OCI-LY3 (cell line): Measurements from ENCODE around the gene USP31.

ENCODE experiments used
- H2AFZ ChIP-seq: fragments of 200-600, 300-600 bp; shearing (Covaris generic); 2 replicates; pipeline ENCODE4 v1.6.0; 2014; ENCODE audit warnings: antibody characterized with exemption, low read depth, low read length
- H3K27ac ChIP-seq: fragments of 200-600, 300-600 bp; sonication (generic); 2 replicates; pipeline ENCODE4 v1.5.1; 2014; ENCODE audit warnings: mild to moderate bottlenecking, low read length, moderate library complexity, mixed read lengths
- H3K27me3 ChIP-seq: fragments of 200-600, 300-600 bp; sonication (generic); 2 replicates; pipeline ENCODE4 v1.6.1; 2014; ENCODE audit warnings: low read depth, low read length, mixed read lengths
- H3K36me3 ChIP-seq: fragments of 200-600, 300-600 bp; sonication (generic); replicated peaks from 2 replicates; pipeline ENCODE3; 2014; ENCODE audit warnings: low read depth, low read length, mixed read lengths
- H3K4me1 ChIP-seq: fragments of 300-600, 200-600 bp; sonication (generic); 2 replicates; pipeline ENCODE4 v1.6.1; 2014; ENCODE audit warnings: low read length, mixed read lengths
- H3K4me2 ChIP-seq: fragments of 200-600, 300-600 bp; sonication (generic); 2 replicates; pipeline ENCODE4 v1.6.1; 2014; ENCODE audit warnings: low read length, mixed read lengths
- H3K4me3 ChIP-seq: fragments of 300-600, 200-600 bp; sonication (generic); 2 replicates; pipeline ENCODE4 v1.5.1; 2014; ENCODE audit warnings: antibody characterized with exemption, mild to moderate bottlenecking, low read length, moderate library complexity
- H3K79me2 ChIP-seq: fragments of 300-600, 200-600 bp; shearing (Covaris generic); 2 replicates; pipeline ENCODE4 v1.6.1; 2014; ENCODE audit warnings: mild to moderate bottlenecking, low read length, mixed read lengths
- H3K9ac ChIP-seq: fragments of 300-600, 200-600 bp; shearing (Covaris generic); 2 replicates; pipeline ENCODE4 v1.6.0; 2014; ENCODE audit warnings: mild to moderate bottlenecking, low read length, moderate library complexity
- H3K9me3 ChIP-seq: fragments of 200-600, 300-600 bp; shearing (Covaris generic); 2 replicates; pipeline ENCODE4 v1.6.1; 2014; ENCODE audit warnings: low read length, mixed read lengths; ENCODE audit not compliant: insufficient read depth
- H4K20me1 ChIP-seq: fragments of 200-600, 300-600 bp; sonication (generic); 2 replicates; pipeline ENCODE4 v1.6.1; 2016; ENCODE audit warnings: low read length, mixed read lengths; ENCODE audit not compliant: insufficient read depth
- CTCF ChIP-seq: fragments of 200-600, 300-600 bp; sonication (generic); IDR thresholded peaks from 2 replicates; pipeline ENCODE4 v1.5.1; 2014; ENCODE audit warnings: antibody characterized with exemption, low read length, low read depth
- EZH2phosphoT487 ChIP-seq: fragments of 200-600 bp; shearing (Covaris generic); IDR thresholded peaks from 2 replicates; pipeline ENCODE4 v1.6.1; 2018; ENCODE audit warnings: antibody characterized with exemption, mixed run types, low read depth

The USP31 gene

GRCh38 chr16:23152386-23153178 lies 3.3 kb upstream of the USP31 start:
- no peak overlapping the region for H3K9ac ChIP-seq
- H3K4me1 ChIP-seq, result peaks cover 10% of the 10 kb centered on the region
- H3K27ac ChIP-seq, result no peak overlapping the region
- no peaks in the 10 kb centered on the region for H3K9me3 ChIP-seq
- H4K20me1 ChIP-seq, result no peaks in the 10 kb centered on the region
- H3K79me2 ChIP-seq, result peaks cover 12% of the 10 kb centered on the region
- H3K27me3 ChIP-seq, result 0 out of 2 replicates have a peak, but pooled peaks cover 6% of the 10 kb centered on the region
- no peaks in the 10 kb centered on the region for H3K36me3 ChIP-seq
- H3K4me3 ChIP-seq, result no peak overlapping the region
- no peak for TF ChIP-seq EZH2phosphoT487
- TF ChIP-seq CTCF, result no peak
- no peak overlapping the region for H2AFZ ChIP-seq
- no peak overlapping the region for H3K4me2 ChIP-seq

- peaks cover 33% of the 10 kb centered on the region for H3K79me2 ChIP-seq
- H3K4me3 ChIP-seq, result peak overlapping the region; percentile 99
- H3K9me3 ChIP-seq, result no peaks in the 10 kb centered on the region
- H3K27me3 ChIP-seq, result 0 out of 2 replicates have a peak, but pooled peaks cover 4% of the 10 kb centered on the region
- peak overlapping the region; percentile 100 for H2AFZ ChIP-seq
- peak overlapping the region; percentile 91 for H3K4me2 ChIP-seq
- peaks cover 12% of the 10 kb centered on the region for H3K4me1 ChIP-seq
- H3K36me3 ChIP-seq, result no peaks in the 10 kb centered on the region
- TF ChIP-seq EZH2phosphoT487, result no peak
- TF ChIP-seq CTCF, result no peak
- H4K20me1 ChIP-seq, result no peaks in the 10 kb centered on the region
- H3K9ac ChIP-seq, result peak overlapping the region; percentile 61
- no peak overlapping the region for H3K27ac ChIP-seq
Observed at GRCh38 chr16:23149993-23150364, 727 bp upstream of the USP31 start.

- H3K4me2 ChIP-seq, result peak overlapping the region; percentile 97
- H3K4me1 ChIP-seq, result peaks cover 12% of the 10 kb centered on the region
- H3K36me3 ChIP-seq, result no peaks in the 10 kb centered on the region
- H2AFZ ChIP-seq, result peak overlapping the region; percentile 70; the same call in 1 of the 2 replicates
- no peaks in the 10 kb centered on the region for H3K27me3 ChIP-seq
- no peaks in the 10 kb centered on the region for H3K9me3 ChIP-seq
- peak overlapping the region; percentile 63 for H3K9ac ChIP-seq
- peak overlapping the region; percentile 90 for H3K4me3 ChIP-seq
- H4K20me1 ChIP-seq, result no peaks in the 10 kb centered on the region
- H3K27ac ChIP-seq, result no peak overlapping the region
- no peak for TF ChIP-seq EZH2phosphoT487
- TF ChIP-seq CTCF, result no peak
- H3K79me2 ChIP-seq, result peaks cover 41% of the 10 kb centered on the region
Observed at GRCh38 chr16:23148513-23149266, 562 bp downstream of the USP31 start.

GRCh38 chr16:23148166-23148512 lies 1.1 kb downstream of the USP31 start:
- Histone ChIP-seq H4K20me1 (0 out of 2 replicates have a peak, but pooled peaks cover 2% of the 10 kb centered on the region), H2AFZ (peak overlapping the region; percentile 70; the same call in 1 of the 2 replicates), H3K79me2 (peaks cover 46% of the 10 kb centered on the region), H3K36me3 (no peaks in the 10 kb centered on the region), H3K27me3 (no peaks in the 10 kb centered on the region), H3K4me3 (peak overlapping the region; percentile 90), H3K4me2 (peak overlapping the region; percentile 97), H3K4me1 (peaks cover 12% of the 10 kb centered on the region), H3K9me3 (no peaks in the 10 kb centered on the region), H3K9ac (peak overlapping the region; percentile 63), H3K27ac (no peak overlapping the region)
- TF ChIP-seq CTCF (no peak), EZH2phosphoT487 (no peak)
